Measurements from ENCODE around the gene IGLL1.
"Not testable (repeated sequence)": the region's sequence is repeated elsewhere in the genome, so short reads cannot be mapped to it uniquely, and the experiment has no call there.

Gene IGLL1

DNA sequence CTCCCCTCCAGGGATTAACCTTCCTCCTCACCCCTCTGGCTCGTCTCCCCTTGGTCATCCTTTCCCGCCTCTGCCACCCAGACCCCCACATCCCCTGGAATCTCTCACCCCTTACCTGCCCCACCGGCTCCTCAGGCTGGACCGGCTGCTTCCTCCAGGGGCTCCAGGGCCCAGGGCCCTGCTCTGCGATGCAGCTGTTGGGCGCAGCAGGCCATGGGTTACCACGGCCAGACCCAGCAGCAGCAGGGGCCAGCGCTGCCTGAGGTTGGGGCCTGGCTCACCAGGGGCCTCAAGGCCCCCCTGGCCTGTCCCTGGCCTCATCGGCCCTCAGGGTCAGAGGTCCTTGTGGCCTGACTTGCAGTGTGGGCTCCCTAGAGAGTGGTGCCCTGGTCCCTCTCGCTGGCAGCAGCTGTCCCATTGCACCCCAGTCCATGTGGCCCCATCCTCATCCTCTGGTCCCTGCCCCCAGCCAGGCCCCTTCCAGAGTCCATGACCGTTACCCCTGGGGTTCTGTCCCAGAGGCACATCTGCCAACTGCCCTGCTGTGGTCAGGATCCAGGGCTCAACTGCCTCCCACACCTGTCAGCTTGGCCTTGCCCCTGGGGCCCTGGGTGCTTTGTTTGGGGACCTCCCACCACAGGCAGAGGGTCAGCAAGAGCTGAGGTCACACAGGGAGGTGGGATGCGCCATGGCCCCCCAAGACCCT lies at the start of gene IGLL1:
Gene IGLL1 (minus strand): TSS at position 421 of the 706 bp plus-strand sequence. CDS start 100 bp downstream, at position 321.
- H3K4me3 ChIP-seq (ENCODE audit: low read depth, low read length): no peak within 1 kb of the TSS
- in situ Hi-C loops (cut with HindIII; ENCODE audit: low pct_ligation_motif_present, low sequenced_read_pairs): no loop called here
- TF ChIP-seq, protein P1, sequence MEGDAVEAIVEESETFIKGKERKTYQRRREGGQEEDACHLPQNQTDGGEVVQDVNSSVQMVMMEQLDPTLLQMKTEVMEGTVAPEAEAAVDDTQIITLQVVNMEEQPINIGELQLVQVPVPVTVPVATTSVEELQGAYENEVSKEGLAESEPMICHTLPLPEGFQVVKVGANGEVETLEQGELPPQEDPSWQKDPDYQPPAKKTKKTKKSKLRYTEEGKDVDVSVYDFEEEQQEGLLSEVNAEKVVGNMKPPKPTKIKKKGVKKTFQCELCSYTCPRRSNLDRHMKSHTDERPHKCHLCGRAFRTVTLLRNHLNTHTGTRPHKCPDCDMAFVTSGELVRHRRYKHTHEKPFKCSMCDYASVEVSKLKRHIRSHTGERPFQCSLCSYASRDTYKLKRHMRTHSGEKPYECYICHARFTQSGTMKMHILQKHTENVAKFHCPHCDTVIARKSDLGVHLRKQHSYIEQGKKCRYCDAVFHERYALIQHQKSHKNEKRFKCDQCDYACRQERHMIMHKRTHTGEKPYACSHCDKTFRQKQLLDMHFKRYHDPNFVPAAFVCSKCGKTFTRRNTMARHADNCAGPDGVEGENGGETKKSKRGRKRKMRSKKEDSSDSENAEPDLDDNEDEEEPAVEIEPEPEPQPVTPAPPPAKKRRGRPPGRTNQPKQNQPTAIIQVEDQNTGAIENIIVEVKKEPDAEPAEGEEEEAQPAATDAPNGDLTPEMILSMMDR (IDR thresholded peaks at IDR 0.05; ENCODE audit: low read depth, low read length, missing control alignments): no peak
- no peak within 1 kb of the TSS for H3K27ac ChIP-seq
- no peaks in the 10 kb centered on the region for H3K36me3 ChIP-seq (replicated peaks)
- peaks cover 1% of the 10 kb centered on the region for H3K27me3 ChIP-seq (replicated peaks)
- DNase-seq: no peak

DNA sequence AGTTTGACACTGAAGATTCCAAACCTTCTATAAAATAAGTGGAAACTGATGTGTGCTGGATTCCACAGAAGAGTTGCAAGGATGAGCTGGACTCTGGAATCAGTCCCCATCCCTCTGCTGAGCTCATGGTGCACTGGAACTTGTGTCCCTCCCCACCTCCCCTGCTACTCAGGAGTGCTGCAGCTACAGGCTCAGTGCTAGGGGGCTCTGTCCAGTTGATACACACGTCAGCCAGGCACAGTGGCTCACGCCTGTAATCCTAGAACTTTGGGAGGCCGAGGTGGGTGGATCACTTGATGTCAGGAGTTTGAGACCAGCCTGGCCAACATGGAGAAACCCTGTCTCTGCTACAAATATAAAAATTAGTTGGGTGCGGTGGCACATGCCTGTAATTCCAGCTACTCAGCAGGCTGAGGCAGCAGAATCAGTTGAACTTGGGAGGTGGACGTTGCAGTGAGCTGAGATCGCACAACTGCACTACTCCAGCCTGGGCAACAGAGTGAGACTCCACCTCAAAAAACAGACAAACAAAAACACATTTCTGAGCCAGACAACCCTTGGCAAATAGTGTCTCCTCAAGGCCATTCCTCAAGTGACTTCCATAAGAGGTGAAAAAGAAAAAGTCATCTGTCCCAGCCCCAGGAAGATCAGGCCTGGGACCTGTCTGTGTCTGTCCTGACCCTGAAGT lies 48.1 kb upstream of the IGLL1 start:
- H3K27me3 ChIP-seq (replicated peaks); in situ Hi-C loops (cut with HindIII; ENCODE audit: low pct_ligation_motif_present, low sequenced_read_pairs); H3K27ac ChIP-seq; DNase-seq; H3K36me3 ChIP-seq (replicated peaks); H3K4me3 ChIP-seq (ENCODE audit: low read depth, low read length): not testable (repeated sequence)

DNA sequence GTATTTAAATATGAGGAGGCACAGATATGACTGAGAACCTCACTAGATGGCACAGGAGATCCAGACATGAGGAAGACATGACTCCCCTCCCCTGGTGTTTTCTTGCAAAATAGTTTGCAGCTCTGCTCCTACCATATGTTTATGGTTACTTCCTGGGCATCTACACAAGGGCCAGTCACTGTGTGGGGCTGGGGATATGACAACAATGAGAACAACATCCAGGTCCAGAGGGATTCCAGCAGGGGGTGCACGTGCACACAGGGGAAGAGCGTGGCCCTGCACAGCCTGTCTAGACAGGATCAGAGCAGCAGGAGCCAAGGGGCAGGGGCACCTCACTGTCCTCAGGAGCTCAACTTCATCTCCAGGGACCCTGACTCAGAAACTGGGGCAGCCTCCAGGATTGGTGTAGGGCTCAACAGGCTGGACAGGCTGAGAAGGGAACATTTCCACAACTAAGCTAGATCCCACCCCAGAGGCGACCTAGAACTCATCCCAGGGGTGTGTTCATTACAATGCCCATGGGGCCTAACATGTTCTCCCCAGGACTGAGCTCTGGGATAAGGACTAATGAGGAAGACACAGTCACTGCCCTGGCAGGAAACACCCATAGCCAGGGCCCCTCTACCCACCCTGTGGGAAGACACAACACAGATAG lies 47.4 kb upstream of the IGLL1 start:
- H3K4me3 ChIP-seq (ENCODE audit: low read depth, low read length); H3K27me3 ChIP-seq (replicated peaks); H3K27ac ChIP-seq; H3K36me3 ChIP-seq (replicated peaks); in situ Hi-C loops (cut with HindIII; ENCODE audit: low pct_ligation_motif_present, low sequenced_read_pairs): not testable (repeated sequence)
- peak; percentile 17 for DNase-seq
- TF ChIP-seq, protein P1 (IDR thresholded peaks at IDR 0.05; ENCODE audit: low read depth, low read length, missing control alignments): peak; percentile 64

DNA sequence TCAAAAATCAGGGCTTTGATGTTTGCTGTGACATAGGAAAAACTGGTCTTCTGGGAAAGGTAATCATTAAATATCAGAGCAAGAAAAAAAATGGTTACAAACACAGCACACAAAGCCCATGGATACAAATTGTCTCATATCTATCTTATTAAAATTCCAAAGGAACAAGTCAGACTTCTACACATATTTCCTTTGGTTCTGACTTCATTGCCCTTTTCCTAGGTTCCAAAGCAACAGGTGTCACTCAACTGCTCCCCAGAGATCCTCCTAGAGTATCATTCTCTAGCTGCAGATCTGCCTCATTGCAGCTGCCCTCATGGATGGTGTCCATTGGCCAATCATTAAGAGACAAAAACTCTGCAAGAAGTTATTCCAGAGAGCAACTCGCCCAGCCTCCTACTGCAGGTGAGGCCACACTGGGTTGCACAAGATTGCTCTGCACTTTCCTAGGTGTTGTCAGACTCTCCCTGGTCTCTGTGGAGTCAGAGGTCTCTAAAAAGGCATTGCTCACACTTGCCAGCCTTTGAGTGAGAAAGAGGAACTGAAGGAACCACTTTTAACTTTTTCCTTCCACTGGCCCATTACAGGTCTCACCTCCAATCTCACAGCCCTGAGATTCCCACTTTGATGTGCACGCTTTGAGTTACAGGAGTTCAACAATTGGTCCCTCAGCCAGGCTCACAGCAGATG lies 46.3 kb upstream of the IGLL1 start:
- no peaks in the 10 kb centered on the region for H3K36me3 ChIP-seq (replicated peaks)
- H3K27me3 ChIP-seq (replicated peaks): no peaks in the 10 kb centered on the region
- H3K4me3 ChIP-seq (ENCODE audit: low read depth, low read length): no peak overlapping the region
- in situ Hi-C loops (cut with HindIII; ENCODE audit: low pct_ligation_motif_present, low sequenced_read_pairs): no loop called here
- no peak overlapping the region for H3K27ac ChIP-seq
- DNase-seq: no peak
- TF ChIP-seq, protein P1 (IDR thresholded peaks at IDR 0.05; ENCODE audit: low read depth, low read length, missing control alignments): no peak

DNA sequence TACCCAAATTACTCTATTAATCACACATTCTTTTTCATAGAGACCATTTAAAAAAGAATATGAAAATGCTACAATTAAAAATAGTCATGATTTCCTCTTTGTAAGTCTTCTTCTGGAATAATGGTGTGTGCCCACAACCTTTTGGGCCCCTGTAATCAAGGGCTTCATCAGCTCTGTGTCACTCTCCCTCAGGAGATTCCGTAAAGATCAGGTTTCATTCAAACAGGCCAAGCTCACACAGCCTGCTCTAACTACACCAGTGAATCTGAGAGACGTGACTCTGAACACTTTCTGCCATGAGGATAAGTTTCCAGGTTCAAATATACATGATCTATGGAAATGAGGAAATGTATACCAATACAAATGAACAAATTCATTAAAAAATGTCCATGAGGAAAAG lies 42.5 kb upstream of the IGLL1 start:
- Histone ChIP-seq H3K27me3 (replicated peaks) (no peaks in the 10 kb centered on the region), H3K27ac (no peak overlapping the region), H3K36me3 (replicated peaks) (no peaks in the 10 kb centered on the region), H3K4me3 (ENCODE audit: low read depth, low read length) (no peak overlapping the region)
- TF ChIP-seq, protein P1 (IDR thresholded peaks at IDR 0.05; ENCODE audit: low read depth, low read length, missing control alignments): no peak
- no peak for DNase-seq
- in situ Hi-C loops (cut with HindIII; ENCODE audit: low pct_ligation_motif_present, low sequenced_read_pairs): no loop called here

DNA sequence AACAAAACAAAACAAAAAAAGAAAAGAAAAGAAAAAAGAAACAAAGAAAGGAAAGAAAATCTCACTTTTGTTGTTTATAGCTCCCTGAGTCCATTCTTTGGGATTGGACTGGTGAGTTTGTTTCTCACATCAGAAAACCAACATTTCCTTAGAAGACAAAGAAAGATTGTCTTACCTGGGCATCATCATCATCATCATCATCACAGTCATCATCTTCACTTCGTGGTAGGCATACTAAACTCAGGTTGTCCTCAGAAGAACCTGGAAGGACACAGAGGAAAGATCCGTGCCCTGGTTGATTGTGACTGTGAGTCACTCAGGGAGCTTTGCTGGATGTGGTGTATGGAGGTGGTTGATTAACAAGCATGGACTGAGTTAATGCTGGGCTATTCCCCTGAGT lies 41.8 kb upstream of the IGLL1 start:
- H3K27me3 ChIP-seq (replicated peaks); H3K36me3 ChIP-seq (replicated peaks); DNase-seq; in situ Hi-C loops (cut with HindIII; ENCODE audit: low pct_ligation_motif_present, low sequenced_read_pairs); H3K27ac ChIP-seq; H3K4me3 ChIP-seq (ENCODE audit: low read depth, low read length): not testable (repeated sequence)

Data from brain microvascular endothelial cell (primary cell).